Stimulated activated CD4-positive, alpha-beta T cell treated with anti-CD3 and anti-CD28 coated beads, TNF-alpha, amount 100 ng/mL, for 48 hours (primary cell): Measurements from ENCODE around the gene TAF1B.
A peak's percentile ranks its signal among the peaks of the same experiment; 100 is the strongest.

Experiments used
- DNase-seq, 3 donors: peaks; one replicate each; pipeline ENCODE4 v3.0.0-alpha.2; 2020; ENCODE audit warnings: low read depth in 3 of 3

The TAF1B gene

DNA sequence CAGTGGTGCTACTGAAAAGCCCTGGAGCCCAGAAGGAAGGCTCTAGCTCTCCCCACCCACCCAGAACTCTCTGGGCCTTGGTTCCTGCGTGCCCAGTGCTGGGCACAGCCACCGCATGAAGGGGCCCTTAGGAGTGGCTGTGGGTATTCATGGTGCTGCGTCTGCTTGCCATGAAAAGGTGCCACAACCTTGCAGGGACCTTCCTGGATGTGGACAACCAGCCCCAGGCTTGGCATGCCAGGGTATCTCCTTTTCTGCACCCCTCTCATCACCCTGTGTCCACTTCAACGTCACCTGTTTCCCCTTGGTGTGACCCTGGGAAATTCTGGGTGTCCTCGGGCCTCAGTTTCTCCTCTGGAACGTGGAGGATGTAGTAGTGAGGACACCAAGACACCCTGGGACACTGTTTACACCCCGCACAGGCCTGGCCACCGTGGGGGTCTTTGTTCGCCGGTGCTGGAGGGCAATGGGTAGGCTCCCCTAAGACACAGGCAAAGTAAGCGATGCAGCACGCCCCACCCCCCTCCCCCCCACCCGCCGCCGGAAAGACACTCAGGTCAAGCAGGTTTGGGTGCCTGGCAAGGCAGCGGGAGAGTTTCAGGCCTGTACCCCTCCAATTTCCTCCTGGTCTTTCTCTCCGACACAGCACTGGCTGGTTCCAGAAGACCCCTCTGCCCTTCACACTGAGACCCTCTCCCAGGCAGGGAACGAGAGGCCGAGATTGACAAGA, 34.8 kb upstream of the TAF1B start:
- DNase-seq = no peak

DNA sequence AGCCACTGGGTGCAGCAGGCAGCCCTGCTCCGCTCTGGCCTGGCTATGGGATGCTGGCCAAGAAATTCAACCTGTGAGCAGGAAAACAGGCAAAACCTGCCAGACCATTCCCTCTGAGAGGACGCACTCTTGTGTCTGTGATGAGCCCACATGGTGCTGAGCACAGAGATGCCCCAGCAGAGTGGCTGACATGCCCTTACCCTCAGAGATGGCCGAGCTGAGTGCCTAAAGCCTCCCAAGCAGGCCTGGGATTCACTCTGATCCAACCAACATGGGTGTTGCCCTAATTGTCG, 34.3 kb upstream of the TAF1B start:
- DNase-seq = no peak

DNA sequence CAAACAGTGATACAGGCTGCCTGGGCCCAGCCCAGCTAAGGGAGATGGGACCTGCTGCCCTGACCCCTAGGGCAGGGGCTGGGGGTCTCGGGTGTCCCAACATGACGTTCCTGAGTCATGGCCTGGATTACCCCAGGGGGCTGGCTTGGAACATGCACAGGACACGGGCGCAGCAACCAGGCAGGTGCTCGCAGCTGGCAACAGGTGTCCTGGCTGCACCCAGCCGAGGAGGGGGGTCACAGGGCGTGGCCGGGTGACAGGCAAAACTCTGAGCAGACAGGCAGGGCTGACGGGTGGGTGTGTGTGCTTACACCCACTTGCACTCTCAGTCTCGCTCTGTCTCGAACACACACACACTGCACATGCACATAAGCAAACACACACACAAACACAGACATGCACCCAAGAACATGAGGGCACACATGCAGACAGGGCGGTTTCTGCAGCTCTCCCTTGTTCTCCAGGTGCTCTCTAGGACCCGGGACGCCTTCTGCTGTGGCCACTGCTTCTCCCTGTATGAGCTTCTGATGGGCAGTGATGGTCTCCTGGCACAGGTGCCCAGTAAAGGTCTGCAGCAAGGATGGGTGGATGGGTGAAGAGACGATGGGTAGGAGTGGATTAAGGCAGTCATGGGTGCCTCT, 33.7 kb upstream of the TAF1B start:
- DNase-seq = no peak

- DNase-seq = no peak
Observed at GRCh38 chr2:9811216-9811615, 32.1 kb upstream of the TAF1B start.

GRCh38 chr2:9811679-9812511, 31.4 kb upstream of the TAF1B start:
- no peak for DNase-seq

- no peak for DNase-seq
Observed at GRCh38 chr2:9812945-9813311, 30.3 kb upstream of the TAF1B start.

DNA sequence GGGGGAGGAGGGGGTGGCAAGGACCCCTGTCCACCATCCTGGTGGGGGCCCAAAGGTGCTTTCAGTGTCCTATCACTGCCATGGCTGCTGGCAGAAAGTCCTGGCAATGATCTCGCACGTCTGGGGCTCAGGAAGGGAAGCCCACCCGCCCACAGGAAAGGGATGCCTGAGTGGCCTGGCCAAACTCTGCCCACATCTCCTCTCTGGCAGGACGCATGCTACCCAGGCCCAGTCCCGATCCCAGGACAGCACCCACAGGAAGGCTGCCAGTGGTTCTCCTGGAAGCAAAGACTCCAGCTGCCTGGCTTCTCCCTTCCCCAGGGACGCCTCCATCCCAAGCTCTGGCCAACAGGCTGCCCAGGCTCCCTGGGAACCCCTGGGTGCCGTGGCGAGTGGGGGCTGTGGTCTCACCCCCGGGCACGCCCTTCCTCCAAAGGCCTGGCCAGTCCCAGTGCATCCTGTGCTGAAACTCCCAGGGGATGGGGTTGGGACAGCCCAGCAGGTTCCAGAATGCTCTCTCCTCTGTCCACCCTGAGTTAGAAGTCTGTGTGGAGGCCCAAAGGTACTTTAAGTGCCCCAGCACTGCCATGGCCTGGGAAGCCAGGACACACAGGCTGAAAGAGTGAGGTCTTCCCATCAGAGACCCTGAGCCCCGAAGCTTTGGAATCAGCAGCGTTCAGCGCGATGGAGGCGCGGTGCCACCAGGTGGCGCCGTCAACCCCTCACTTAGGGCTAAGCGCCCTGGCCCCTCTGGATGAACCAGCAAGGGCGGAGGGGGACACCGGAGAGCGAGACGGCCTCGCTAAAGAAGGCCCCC, 29.8 kb upstream of the TAF1B start:
- peak; percentile 31 to 59 (median 57) for DNase-seq

GRCh38 chr2:9814129-9814868, 29.0 kb upstream of the TAF1B start:
- DNase-seq = no peak

- DNase-seq = no peak
Observed at GRCh38 chr2:9815076-9815475, 28.2 kb upstream of the TAF1B start.

DNA sequence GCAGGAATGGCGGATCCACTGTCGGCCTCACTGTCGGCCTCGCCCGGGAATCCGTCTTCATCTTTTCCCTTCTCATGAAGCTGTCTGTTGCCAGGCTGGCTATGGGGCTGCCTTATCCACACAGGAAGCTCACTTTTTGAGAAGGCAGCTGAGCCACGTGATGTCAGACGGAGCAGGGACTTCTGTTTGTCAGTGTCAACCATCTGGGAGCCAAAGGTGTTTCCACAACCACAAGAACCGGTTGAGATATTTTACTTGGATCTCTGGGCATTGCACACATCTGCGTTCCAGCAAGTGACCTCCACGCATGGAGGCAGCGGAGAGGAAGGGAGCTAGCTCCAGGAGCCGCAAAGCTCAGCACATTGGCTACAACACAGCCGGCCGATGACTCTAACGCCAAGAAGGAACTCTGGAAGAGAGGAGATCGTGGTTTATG, 27.4 kb upstream of the TAF1B start:
- no peak for DNase-seq

- no peak for DNase-seq
Observed at GRCh38 chr2:9818097-9818496, 25.2 kb upstream of the TAF1B start.

DNA sequence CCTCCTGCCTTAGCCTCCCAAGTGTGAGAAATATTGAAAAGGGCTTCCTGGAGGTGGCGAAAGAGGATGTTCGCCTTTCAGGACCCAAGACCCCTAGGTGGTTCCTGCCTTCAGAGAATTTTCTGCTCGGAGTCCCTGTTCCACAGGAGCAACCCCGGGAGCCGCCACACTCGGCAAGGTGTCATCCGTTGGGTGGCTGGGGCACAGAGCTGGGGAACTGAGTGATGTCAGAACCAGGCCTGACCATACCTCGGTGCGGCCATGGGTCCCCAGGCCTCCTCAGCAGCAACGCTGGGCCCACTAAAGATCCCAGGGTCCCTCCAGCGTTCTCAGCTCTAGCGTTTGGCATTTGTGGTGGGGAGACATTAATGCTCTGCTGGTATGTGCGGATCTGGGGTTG, 23.7 kb upstream of the TAF1B start:
- DNase-seq = no peak

- no peak for DNase-seq
Observed at GRCh38 chr2:9820020-9820973, 23.0 kb upstream of the TAF1B start.

DNA sequence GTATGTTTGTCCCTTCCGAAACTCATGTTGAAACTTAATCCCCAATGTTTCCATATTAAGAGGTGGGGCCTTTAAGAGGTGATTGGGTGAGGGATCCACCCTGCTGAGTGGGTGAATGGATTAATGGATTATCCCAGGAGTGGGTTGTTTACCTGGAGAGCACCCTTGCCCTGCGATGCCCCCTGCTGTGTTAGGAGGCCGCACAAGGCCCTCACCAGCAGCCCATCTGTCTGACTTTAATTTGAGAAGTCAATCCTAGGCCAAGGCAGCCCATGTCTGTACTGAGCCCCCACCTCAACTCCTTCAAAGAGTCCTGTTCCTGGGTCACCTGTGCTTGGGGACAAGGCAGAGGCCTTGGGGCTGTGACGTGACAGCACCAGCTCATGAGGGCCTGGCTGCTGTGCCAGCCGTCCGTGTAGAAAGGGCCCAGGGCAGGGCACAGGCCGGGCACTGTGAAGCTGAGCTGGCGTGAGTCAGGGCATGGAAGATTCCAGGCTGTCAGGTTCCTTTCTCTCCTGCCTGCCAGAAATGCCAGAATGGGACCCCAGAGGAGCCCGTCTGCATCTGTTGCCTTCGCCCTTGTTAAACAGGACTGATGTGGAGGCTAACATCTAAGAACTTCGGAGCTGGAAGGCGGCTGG, 21.3 kb upstream of the TAF1B start:
- no peak for DNase-seq

DNA sequence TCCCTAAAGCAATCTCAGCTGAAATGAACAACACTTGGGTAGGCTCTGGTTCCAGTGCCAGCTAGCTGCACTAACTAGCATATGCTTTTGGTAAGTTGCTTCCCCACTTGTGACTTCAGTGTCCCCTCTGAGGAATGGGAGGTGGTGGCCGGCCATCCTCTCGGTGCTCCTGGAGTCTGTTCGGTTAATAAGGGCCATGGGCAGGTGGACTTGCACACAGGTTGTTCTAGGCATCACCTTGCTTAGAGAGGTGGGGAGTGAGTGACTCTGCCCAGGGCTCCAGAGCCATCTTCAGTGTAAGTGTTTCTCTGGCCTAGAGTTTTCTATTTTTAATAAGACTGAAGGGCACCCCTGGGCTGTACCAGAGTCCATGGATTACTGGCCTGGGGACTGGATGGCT, 18.8 kb upstream of the TAF1B start:
- DNase-seq = no peak

GRCh38 chr2:9824956-9825720, 18.1 kb upstream of the TAF1B start:
- no peak for DNase-seq

- DNase-seq = no peak
Observed at GRCh38 chr2:9826208-9826607, 17.1 kb upstream of the TAF1B start.

DNA sequence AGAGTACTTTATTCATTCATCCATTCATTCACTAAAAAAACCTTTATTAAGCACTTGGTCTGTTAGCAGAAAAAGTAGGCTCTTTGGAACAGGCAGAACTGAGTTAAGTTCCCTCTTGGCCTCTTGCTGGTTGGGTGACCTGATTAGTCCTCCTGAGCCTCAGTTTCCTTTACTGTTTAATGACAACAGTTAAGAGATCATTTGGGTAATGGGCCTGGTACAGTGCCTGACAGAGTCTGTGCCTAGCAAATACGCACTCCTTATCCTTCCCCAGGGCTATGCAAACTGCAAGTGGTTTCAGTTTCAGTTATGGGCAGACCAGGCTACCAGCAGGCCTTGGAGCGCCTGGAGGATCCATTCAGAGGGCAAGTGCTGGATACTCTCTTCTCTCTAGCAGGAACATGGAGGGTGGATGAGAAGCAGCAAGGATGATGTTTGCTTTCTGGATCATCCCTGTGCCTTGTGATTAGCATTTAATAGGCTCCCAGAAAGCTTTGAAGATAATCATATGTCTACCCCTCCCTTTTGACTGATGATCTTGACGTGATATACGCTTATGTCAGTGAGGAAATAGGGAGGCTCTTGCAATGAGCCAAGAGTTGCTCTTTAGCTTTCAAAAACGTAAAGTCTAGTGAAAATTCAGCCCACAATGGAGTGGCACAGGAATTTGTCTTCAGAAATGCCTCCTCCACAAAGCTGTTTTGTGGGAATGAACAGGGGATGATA, 12.4 kb upstream of the TAF1B start:
- no peak for DNase-seq
